HCT116 (cell line): ENCODE results near the gene RAB27A. TPM values are rescaled to one million over a fixed set of nuclear protein-coding genes. Genes with fewer than 3 reads are reported as not detected.

Source experiments
- ATAC-seq: fragments of 200-7000 bp; cut with Tn5 transposase; 2 replicates; pipeline ENCODE4 v1.9.1; 2020; ENCODE audit warnings: mild to moderate bottlenecking, moderate library complexity
- BruUV-seq: library from RNA; stranded (reverse); fragments of 400-500 nt; replicated peaks from 2 replicates; lab custom pipeline; 2021; lab: Mats Ljungman, UMichigan
- CTCF ChIA-PET: fragments of 300-600 bp; sonication (Branson Sonifier 250); formaldehyde crosslinking; loops from one replicate; lab custom pipeline; 2021; ENCODE audit warnings: antibody characterized with exemption; lab: Charles Lee
- POLR2A ChIA-PET: fragments of 300-600, 350-600 bp; sonication (Branson Sonifier 250); formaldehyde crosslinking; loops from one replicate; lab custom pipeline; 2021; ENCODE audit warnings: antibody characterized with exemption; lab: Charles Lee
- RAD21 ChIA-PET, 2 experiments: fragments of 300-600 bp; sonication (Branson Sonifier 250); formaldehyde crosslinking; loops; one replicate each; lab custom pipeline; 2023; ENCODE audit warnings: low total read pairs in 2 of 2; ENCODE audit not compliant: uncharacterized antibody in 2 of 2, unreplicated experiment in 2 of 2, low non-redundant PET in 1 of 2; lab: Charles Lee
- DNase-seq: peaks from one replicate; pipeline ENCODE4 v3.0.0-alpha.2; 2010; ENCODE audit warnings: low read depth, low spot score
- H2AFZ ChIP-seq: fragments of 200-600 bp; shearing (Covaris generic), sonication (generic); 2 replicates; pipeline ENCODE4 v1.6.1; 2017; ENCODE audit warnings: low read depth, mixed run types, mixed read lengths, antibody characterized with exemption, low read length; ENCODE audit not compliant: poor library complexity, severe bottlenecking
- H3K27ac ChIP-seq: 2 replicates; pipeline ENCODE4 v1.5.1; 2012; ENCODE audit warnings: low read depth, low read length
- H3K27me3 ChIP-seq: fragments of 200-600 bp; sonication (generic); 2 replicates; pipeline ENCODE4 v1.6.1; 2016; ENCODE audit warnings: mixed run types, low read length, mixed read lengths; ENCODE audit not compliant: insufficient read depth
- H3K36me3 ChIP-seq, 2 experiments: fragments of 200-500 bp in 1 of 2; fragments of 200-600 bp in 1 of 2; sonication (Bioruptor generic) in 1 of 2; sonication (generic) in 1 of 2; 2 replicates each; pipeline versions ENCODE4 v1.5.1 to v1.6.1; 2014 to 2016; ENCODE audit warnings: low read length in 2 of 2, inconsistent platforms in 1 of 2, mixed read lengths in 1 of 2, mixed run types in 1 of 2; ENCODE audit not compliant: insufficient read depth in 2 of 2, control insufficient read depth in 1 of 2
- H3K4me1 ChIP-seq, 2 experiments: fragments of 200-600 bp in 1 of 2; sonication (generic) in 1 of 2; 2 replicates each; pipeline versions ENCODE4 v1.5.1 to v1.6.1; 2012 to 2017; ENCODE audit warnings: low read length in 2 of 2, inconsistent platforms in 1 of 2, mild to moderate bottlenecking in 1 of 2, mixed read lengths in 1 of 2, mixed run types in 1 of 2, moderate library complexity in 1 of 2; ENCODE audit not compliant: insufficient read depth in 2 of 2, control insufficient read depth in 1 of 2
- H3K4me2 ChIP-seq: fragments of 200-600 bp; sonication (generic); 2 replicates; pipeline ENCODE4 v1.6.1; 2017; ENCODE audit warnings: mixed run types, low read length, mixed read lengths
- H3K4me3 ChIP-seq, 2 experiments: fragments of 200-600 bp in 1 of 2; sonication (generic) in 1 of 2; replicated peaks in 1 of 2; 2 replicates each; pipeline ENCODE4 v1.5.1; 2011 to 2016; ENCODE audit warnings: low read length in 2 of 2, control low read depth in 1 of 2, low read depth in 1 of 2, mild to moderate bottlenecking in 1 of 2, mixed read lengths in 1 of 2, mixed run types in 1 of 2
- H3K79me2 ChIP-seq: fragments of 200-600 bp; sonication (generic); 2 replicates; pipeline ENCODE4 v1.6.1; 2017; ENCODE audit warnings: mild to moderate bottlenecking, mixed run types, low read length, moderate library complexity, mixed read lengths; ENCODE audit not compliant: insufficient read depth
- H3K9ac ChIP-seq: fragments of 200-600 bp; sonication (generic); 2 replicates; pipeline ENCODE4 v1.6.1; 2016; ENCODE audit warnings: low read length, mixed read lengths
- H3K9me2 ChIP-seq: fragments of 200-600 bp; sonication (generic), shearing (Covaris generic); 2 replicates; pipeline ENCODE4 v1.6.1; 2017; ENCODE audit warnings: mixed run types, mild to moderate bottlenecking, moderate library complexity; ENCODE audit not compliant: insufficient read depth
- H3K9me3 ChIP-seq, 2 experiments: fragments of 200-500 bp in 1 of 2; fragments of 200-600 bp in 1 of 2; sonication (Bioruptor generic) in 1 of 2; sonication (generic) in 1 of 2; 2 replicates each; pipeline ENCODE4 v1.6.1; 2014 to 2017; ENCODE audit warnings: low read length in 2 of 2, mixed read lengths in 2 of 2, inconsistent platforms in 1 of 2, low read depth in 1 of 2, mild to moderate bottlenecking in 1 of 2, mixed run types in 1 of 2, moderate library complexity in 1 of 2; ENCODE audit not compliant: control insufficient read depth in 1 of 2, insufficient read depth in 1 of 2
- H4K20me1 ChIP-seq: fragments of 200-600 bp; sonication (generic), shearing (Covaris generic); 2 replicates; pipeline ENCODE4 v1.6.1; 2017; ENCODE audit warnings: mixed run types, mild to moderate bottlenecking, moderate library complexity; ENCODE audit not compliant: insufficient read depth
- POLR2A ChIP-seq: IDR thresholded peaks from 2 replicates; pipeline ENCODE4 v1.7.0; 2011; ENCODE audit warnings: borderline replicate concordance; ENCODE audit not compliant: insufficient read depth, insufficient read length; ENCODE audit errors: extremely low read depth
- REST ChIP-seq: IDR thresholded peaks from 2 replicates; pipeline ENCODE4 v1.6.1; 2012; ENCODE audit warnings: low read depth
- ZBTB33 ChIP-seq: IDR thresholded peaks from 2 replicates; pipeline ENCODE4 v1.6.1; 2011; ENCODE audit warnings: mild to moderate bottlenecking, low read length, moderate library complexity; ENCODE audit not compliant: insufficient replicate concordance; ENCODE audit errors: extremely low read depth
- ZFX ChIP-seq: fragments of 450-650 bp; IDR thresholded peaks from 2 replicates; pipeline ENCODE4 v1.6.1; 2017
- intact Hi-C: fragments of 100-400 bp; cut with micrococcal nuclease; formaldehyde crosslinking; loops from 2 replicates; pipeline ENCODE4 v1.10.0; 2022
- total RNA-seq: library from RNA; stranded (reverse); gene quantifications from one replicate; pipeline ENCODE4 v1.2.1, GENCODE V29; 2021; ENCODE audit not compliant: unreplicated experiment
- TF ChIP-seq, protein P1 (sequence below): IDR thresholded peaks from 2 replicates; pipeline ENCODE4 v1.6.1; 2012

The RAB27A gene
- total RNA-seq, 1 experiment from 2014 or later = 8.8 TPM

GRCh38 chr15:55241186-55241585, 48.4 kb downstream of the RAB27A start (continued):
- no peak for TF ChIP-seq ZBTB33
- TF ChIP-seq, protein P1, sequence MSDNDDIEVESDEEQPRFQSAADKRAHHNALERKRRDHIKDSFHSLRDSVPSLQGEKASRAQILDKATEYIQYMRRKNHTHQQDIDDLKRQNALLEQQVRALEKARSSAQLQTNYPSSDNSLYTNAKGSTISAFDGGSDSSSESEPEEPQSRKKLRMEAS = no peak
- TF ChIP-seq, all 23 proteins: peak for 0

DNA sequence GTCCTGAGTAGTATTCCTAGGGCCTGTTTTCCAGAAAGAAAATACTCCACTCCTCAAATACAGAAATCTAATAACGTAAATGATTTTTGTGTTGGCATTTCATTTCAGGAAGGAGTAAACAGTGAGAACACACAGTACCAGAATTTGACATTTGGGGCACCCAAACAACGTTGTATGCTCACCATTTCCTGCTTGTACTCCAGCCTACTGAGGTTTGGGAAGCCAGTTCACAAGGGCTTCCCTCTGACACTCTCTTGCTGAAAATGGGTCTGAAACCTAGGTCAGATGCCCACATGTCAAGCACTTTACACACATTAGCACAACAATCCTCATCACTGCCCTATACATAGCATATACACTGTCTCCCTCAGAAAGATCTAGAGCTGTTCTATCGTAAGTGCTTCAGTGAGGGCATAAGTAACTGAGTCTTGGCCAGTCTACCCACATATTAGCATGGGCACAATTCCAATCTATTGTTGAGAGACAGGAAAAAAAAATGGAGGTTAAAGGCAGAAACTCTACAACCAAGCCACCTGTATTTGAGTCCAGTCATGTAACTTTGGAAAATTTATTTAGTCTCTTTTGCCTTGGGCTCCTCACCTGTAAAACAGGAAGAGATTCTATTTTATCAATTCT, 49.4 kb downstream of the RAB27A start:
- no peaks in the 10 kb centered on the region for H3K4me1 ChIP-seq
- H3K79me2 ChIP-seq = no peaks in the 10 kb centered on the region
- no peaks in the 10 kb centered on the region for H3K9me2 ChIP-seq
- H3K9me3 ChIP-seq = no peaks in the 10 kb centered on the region; a peak in 1 of 4 replicates
- no peaks in the 10 kb centered on the region for H3K36me3 ChIP-seq
- DNase-seq (no peak), ATAC-seq (no peak)
- H3K9ac ChIP-seq = no peak overlapping the region
- intact Hi-C loops = no loop called here
- no peak overlapping the region for H2AFZ ChIP-seq
- H3K27ac ChIP-seq = no peak overlapping the region
- no peaks in the 10 kb centered on the region for H3K27me3 ChIP-seq
- ChIA-PET RAD21 (no interaction called here), CTCF (no interaction called here)
- no peak overlapping the region for H3K4me2 ChIP-seq
- no peak overlapping the region for H3K4me3 ChIP-seq
- H4K20me1 ChIP-seq = no peaks in the 10 kb centered on the region
- TF ChIP-seq ZFX (no peak), POLR2A (no peak), REST (no peak)
- TF ChIP-seq, all 23 proteins: peak for 0
- no TSS peak for BruUV-seq
- POLR2A ChIA-PET = no interaction called here
